CD8-positive, alpha-beta memory T cell (primary cell): ENCODE data around the gene MRPL39. TPM values are rescaled to one million over a fixed set of nuclear protein-coding genes. Genes with fewer than 3 reads are reported as not detected.

ENCODE experiments used
- CTCF ChIA-PET: fragments of 350-600 bp; sonication (Branson Sonifier 250); formaldehyde crosslinking; loops from one replicate; lab custom pipeline; 2021; ENCODE audit warnings: antibody characterized with exemption; lab: Charles Lee
- POLR2A ChIA-PET: fragments of 350-600 bp; sonication (Branson Sonifier 250); formaldehyde crosslinking; loops from one replicate; lab custom pipeline; 2021; ENCODE audit warnings: antibody characterized with exemption; lab: Charles Lee
- DNase-seq, 5 donors: peaks; one replicate each; pipeline versions ENCODE4 v3.0.0 to v3.0.0-alpha.2; 2020 to 2022; ENCODE audit warnings: mixed read lengths in 1 of 5
- H3K27ac ChIP-seq: one replicate; pipeline ENCODE4 v1.7.0; 2013; ENCODE audit warnings: low read depth, mild to moderate bottlenecking, low read length, moderate library complexity
- H3K27me3 ChIP-seq: 2 replicates; pipeline ENCODE4 v1.7.0; 2013; ENCODE audit warnings: low read length, mild to moderate bottlenecking; ENCODE audit not compliant: insufficient read depth, poor library complexity, severe bottlenecking
- H3K36me3 ChIP-seq: 2 replicates; pipeline ENCODE4 v1.7.0; 2013; ENCODE audit warnings: mild to moderate bottlenecking, low read length, moderate library complexity; ENCODE audit not compliant: insufficient read depth
- H3K4me1 ChIP-seq: 2 replicates; pipeline ENCODE4 v1.7.0; 2013; ENCODE audit warnings: mild to moderate bottlenecking, low read length, moderate library complexity; ENCODE audit not compliant: insufficient read depth
- H3K4me3 ChIP-seq: 2 replicates; pipeline ENCODE4 v1.7.0; 2013; ENCODE audit warnings: mild to moderate bottlenecking, low read length
- H3K9me3 ChIP-seq: 2 replicates; pipeline ENCODE4 v1.7.0; 2013; ENCODE audit warnings: mild to moderate bottlenecking, low read length
- H3K27ac Mint-ChIP-seq, 8 donors: one replicate each; pipeline ENCODE4 v1.8.0; 2020 to 2021; ENCODE audit warnings: mixed read lengths in 8 of 8, mild to moderate bottlenecking in 6 of 8, inconsistent platforms in 3 of 8, moderate library complexity in 3 of 8
- H3K27me3 Mint-ChIP-seq, 2 donors: one replicate each; pipeline ENCODE4 v1.8.0; 2020 to 2021; ENCODE audit warnings: mixed read lengths in 2 of 2, mild to moderate bottlenecking in 1 of 2, moderate library complexity in 1 of 2
- H3K36me3 Mint-ChIP-seq, 3 donors: one replicate each; pipeline ENCODE4 v1.8.0; 2020 to 2021; ENCODE audit warnings: mixed read lengths in 3 of 3, inconsistent platforms in 1 of 3, mild to moderate bottlenecking in 1 of 3
- H3K4me1 Mint-ChIP-seq, 3 donors: one replicate each; pipeline ENCODE4 v1.8.0; 2020 to 2021; ENCODE audit warnings: mixed read lengths in 3 of 3, inconsistent platforms in 1 of 3, mild to moderate bottlenecking in 1 of 3
- H3K4me3 Mint-ChIP-seq, 7 donors: one replicate each; pipeline ENCODE4 v1.8.0; 2020 to 2021; ENCODE audit warnings: mixed read lengths in 7 of 7, mild to moderate bottlenecking in 6 of 7, moderate library complexity in 4 of 7, inconsistent platforms in 2 of 7
- H3K9me3 Mint-ChIP-seq, 5 donors: one replicate each; pipeline ENCODE4 v1.8.0; 2020 to 2022; ENCODE audit warnings: mixed read lengths in 5 of 5, mild to moderate bottlenecking in 3 of 5, moderate library complexity in 2 of 5, inconsistent platforms in 1 of 5
- polyA plus RNA-seq: library from polyadenylated mRNA; unstranded; fragments of 300-500 nt; fragmentation: Illumina TruSeq; gene quantifications from one replicate; pipeline ENCODE4 v1.2.3, GENCODE V29; 2021
- total RNA-seq, 2 experiments: library from RNA; stranded (reverse); gene quantifications; one replicate each; pipeline ENCODE4 v1.2.3, GENCODE V29; 2021

MRPL39 gene
- total and polyA plus RNA-seq, 3 experiments from 2014 or later: 39.3 to 85.5 (median 81.1) TPM

DNA sequence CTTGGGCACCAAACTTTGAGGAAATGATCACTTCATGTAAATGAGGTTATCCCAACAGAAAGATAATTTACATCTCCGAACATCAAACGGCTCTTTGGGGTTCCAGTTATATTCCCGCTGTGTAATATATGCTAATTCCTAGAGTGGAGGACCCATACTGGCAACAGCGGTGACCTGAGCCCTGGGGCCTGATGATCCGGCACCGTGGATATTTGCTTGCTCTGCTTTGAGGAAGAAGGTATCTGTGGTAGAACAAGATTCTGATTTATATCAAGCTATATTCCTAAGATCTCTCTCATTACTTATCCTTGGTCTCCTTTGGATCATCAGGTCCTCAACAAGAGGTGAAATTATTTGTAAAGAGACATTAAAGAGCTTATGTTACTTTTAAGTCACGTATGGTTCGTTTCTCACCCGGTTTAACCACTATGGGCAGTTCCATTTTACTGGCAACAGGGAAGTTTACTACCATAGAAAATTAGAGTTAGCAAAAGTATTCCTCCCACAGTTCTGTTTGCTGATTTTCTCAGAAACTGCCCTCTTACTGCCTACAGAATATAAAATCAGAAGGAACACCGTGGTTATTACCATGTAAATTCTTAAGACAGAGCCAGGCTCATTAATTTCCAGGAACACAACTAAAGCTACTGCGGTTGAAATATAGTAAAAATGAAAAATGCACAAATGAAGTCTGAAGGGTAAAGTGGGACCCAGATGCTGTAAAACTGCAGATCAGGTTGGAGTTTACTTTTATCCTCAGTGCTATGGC is 56.7 kb downstream of the MRPL39 start:
- Histone ChIP-seq H3K27ac (no peak overlapping the region), H3K9me3 (no peaks in the 10 kb centered on the region), H3K36me3 (no peaks in the 10 kb centered on the region), H3K27me3 (no peaks in the 10 kb centered on the region), H3K4me1 (no peaks in the 10 kb centered on the region), H3K4me3 (no peak overlapping the region)
- ChIA-PET CTCF (no interaction called here), POLR2A (no interaction called here)
- Mint-ChIP-seq H3K27ac (no peak overlapping the region), H3K4me1 (no peaks in the 10 kb centered on the region), H3K27me3 (peaks cover 0 to 1% of the 10 kb centered on the region in 2 donors), H3K36me3 (no peaks in the 10 kb centered on the region), H3K4me3 (no peak overlapping the region), H3K9me3 (no peaks in the 10 kb centered on the region)
- no peak for DNase-seq

DNA sequence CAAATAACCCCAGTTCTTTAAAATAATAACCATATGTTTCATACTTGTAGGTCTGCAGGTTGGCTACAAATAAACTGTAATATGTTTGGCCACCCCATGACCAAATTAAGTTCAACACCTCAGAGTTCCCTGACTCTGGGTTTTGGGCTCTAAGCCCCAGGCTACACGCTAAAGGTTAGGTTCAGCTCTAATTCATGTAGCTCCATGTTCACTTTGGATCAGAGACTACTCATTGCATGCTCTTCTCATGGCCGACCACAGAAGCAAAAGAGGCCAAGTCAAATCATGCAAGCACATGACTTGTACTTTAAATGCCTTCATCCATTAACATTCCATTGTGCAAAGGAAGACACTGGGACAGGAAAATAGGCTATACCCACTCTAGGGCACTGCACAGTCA is 66.2 kb downstream of the MRPL39 start:
- Histone ChIP-seq H3K4me3 (no peak overlapping the region), H3K27ac (no peak overlapping the region), H3K4me1 (no peaks in the 10 kb centered on the region), H3K27me3 (no peaks in the 10 kb centered on the region), H3K9me3 (no peaks in the 10 kb centered on the region), H3K36me3 (no peaks in the 10 kb centered on the region)
- ChIA-PET CTCF (no interaction called here), POLR2A (no interaction called here)
- Mint-ChIP-seq H3K9me3 (peaks cover 14 to 21% (median 17%) of the 10 kb centered on the region in 5 donors), H3K27ac (no peak overlapping the region), H3K4me1 (no peaks in the 10 kb centered on the region), H3K4me3 (no peak overlapping the region), H3K36me3 (peaks cover 1 to 11% (median 2%) of the 10 kb centered on the region in 3 donors), H3K27me3 (no peaks in the 10 kb centered on the region)
- DNase-seq: no peak

DNA sequence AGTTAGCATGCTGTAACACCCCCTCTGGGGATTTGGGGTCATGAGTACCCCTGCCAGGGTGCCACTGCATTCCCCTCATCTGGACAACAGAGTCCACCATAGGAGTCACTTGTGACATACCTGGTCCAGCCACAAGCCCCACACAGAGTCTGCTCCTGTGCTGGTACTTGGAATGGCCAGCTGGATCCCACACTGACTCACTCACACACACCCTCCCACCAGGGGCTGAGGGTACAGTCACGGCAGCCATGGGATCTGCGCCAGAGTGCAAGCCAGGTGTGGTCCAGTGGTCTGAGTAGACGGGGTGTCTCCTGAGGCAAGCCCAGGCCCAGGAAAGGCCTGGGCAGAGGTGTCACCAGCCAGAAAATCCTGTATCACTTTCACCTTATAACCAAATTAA is 67.7 kb downstream of the MRPL39 start:
- Mint-ChIP-seq H3K4me3 (no peak overlapping the region), H3K9me3 (peaks cover 14 to 21% (median 17%) of the 10 kb centered on the region in 5 donors), H3K36me3 (peaks cover 1 to 11% (median 2%) of the 10 kb centered on the region in 3 donors), H3K4me1 (no peaks in the 10 kb centered on the region), H3K27ac (no peak overlapping the region), H3K27me3 (no peaks in the 10 kb centered on the region)
- Histone ChIP-seq H3K4me1 (no peaks in the 10 kb centered on the region), H3K27me3 (no peaks in the 10 kb centered on the region), H3K4me3 (no peak overlapping the region), H3K9me3 (no peaks in the 10 kb centered on the region), H3K27ac (no peak overlapping the region), H3K36me3 (no peaks in the 10 kb centered on the region)
- CTCF ChIA-PET: no interaction called here
- POLR2A ChIA-PET: no interaction called here
- no peak for DNase-seq

DNA sequence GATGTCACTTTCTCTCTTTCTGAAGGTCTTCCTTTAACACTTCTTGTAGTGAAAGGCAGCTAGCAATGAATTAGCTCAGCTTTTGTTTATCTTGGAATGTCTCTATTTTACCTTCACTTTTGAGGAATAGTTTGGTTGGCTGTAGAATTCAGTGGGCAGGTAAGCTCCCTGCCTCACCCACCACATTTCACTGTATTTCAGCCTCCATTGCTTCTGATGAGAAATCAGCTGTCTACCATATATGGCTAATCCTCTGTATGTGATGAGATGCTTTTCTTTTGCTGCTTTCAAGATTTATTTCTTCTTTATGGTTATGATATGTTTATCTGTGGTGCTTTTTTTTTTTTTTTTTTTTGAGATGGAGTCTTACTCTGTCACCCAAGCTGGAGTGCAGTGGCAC is 70.1 kb downstream of the MRPL39 start:
- H3K27ac ChIP-seq: no peak overlapping the region
- H3K4me3 Mint-ChIP-seq: no peak overlapping the region
- POLR2A ChIA-PET: no interaction called here
- peaks cover 1 to 11% (median 2%) of the 10 kb centered on the region in 3 donors for H3K36me3 Mint-ChIP-seq
- no peaks in the 10 kb centered on the region for H3K27me3 ChIP-seq
- CTCF ChIA-PET: no interaction called here
- no peak overlapping the region for H3K4me3 ChIP-seq
- peaks cover 14 to 21% (median 17%) of the 10 kb centered on the region in 5 donors for H3K9me3 Mint-ChIP-seq
- no peaks in the 10 kb centered on the region for H3K27me3 Mint-ChIP-seq
- no peaks in the 10 kb centered on the region for H3K4me1 Mint-ChIP-seq
- no peaks in the 10 kb centered on the region for H3K4me1 ChIP-seq
- no peak for DNase-seq
- no peaks in the 10 kb centered on the region for H3K9me3 ChIP-seq
- no peak overlapping the region for H3K27ac Mint-ChIP-seq
- no peaks in the 10 kb centered on the region for H3K36me3 ChIP-seq

DNA sequence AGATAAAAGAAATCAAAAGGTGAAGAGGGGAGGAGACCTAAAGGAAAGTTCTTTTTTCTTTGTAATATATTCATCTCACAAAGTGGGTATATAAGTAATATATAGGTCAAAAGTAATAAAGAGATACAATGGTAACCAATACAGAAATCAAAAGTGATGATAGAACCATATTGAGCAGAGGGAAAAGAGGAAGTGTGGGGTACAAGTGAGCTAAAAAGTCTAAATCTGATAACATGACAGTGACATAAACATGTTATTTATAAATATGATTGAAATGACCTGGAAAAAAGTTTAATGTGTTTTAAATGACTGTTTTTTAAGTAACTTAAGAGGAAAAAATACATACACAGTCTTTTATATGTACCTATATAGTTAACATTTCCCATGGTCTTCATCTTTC is 70.5 kb downstream of the MRPL39 start:
- Mint-ChIP-seq H3K36me3 (peaks cover 1 to 11% (median 2%) of the 10 kb centered on the region in 3 donors), H3K9me3 (peaks cover 14 to 21% (median 17%) of the 10 kb centered on the region in 5 donors), H3K27me3 (no peaks in the 10 kb centered on the region), H3K27ac (no peak overlapping the region), H3K4me1 (no peaks in the 10 kb centered on the region), H3K4me3 (no peak overlapping the region)
- Histone ChIP-seq H3K36me3 (no peaks in the 10 kb centered on the region), H3K4me3 (no peak overlapping the region), H3K9me3 (no peaks in the 10 kb centered on the region), H3K4me1 (no peaks in the 10 kb centered on the region), H3K27ac (no peak overlapping the region), H3K27me3 (no peaks in the 10 kb centered on the region)
- ChIA-PET CTCF (no interaction called here), POLR2A (no interaction called here)
- no peak for DNase-seq

DNA sequence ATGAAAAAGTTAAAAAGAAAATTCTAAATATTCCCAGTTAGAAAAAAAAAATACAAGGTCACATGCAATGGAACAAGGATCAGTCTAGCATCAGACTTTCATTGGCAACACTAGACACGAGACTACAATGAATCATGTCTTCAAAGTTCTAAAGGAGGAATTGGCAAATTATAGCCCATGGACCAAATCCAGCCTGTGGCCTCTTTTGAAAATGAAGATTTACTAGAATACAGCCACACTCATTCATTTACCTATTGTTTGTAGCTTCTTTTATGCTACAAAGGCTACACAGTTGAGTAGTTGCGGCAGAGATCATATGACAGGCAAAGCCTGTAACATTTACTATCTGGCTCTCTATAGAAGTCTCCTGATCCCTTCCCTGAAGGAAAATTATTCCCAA is 71.4 kb downstream of the MRPL39 start:
- Histone ChIP-seq H3K27ac (no peak overlapping the region), H3K27me3 (no peaks in the 10 kb centered on the region), H3K9me3 (no peaks in the 10 kb centered on the region), H3K4me1 (no peaks in the 10 kb centered on the region), H3K4me3 (no peak overlapping the region), H3K36me3 (no peaks in the 10 kb centered on the region)
- ChIA-PET POLR2A (no interaction called here), CTCF (no interaction called here)
- Mint-ChIP-seq H3K27ac (no peak overlapping the region), H3K4me3 (no peak overlapping the region), H3K27me3 (no peaks in the 10 kb centered on the region), H3K36me3 (peaks cover 1 to 16% (median 4%) of the 10 kb centered on the region in 3 donors), H3K4me1 (no peaks in the 10 kb centered on the region), H3K9me3 (peaks cover 14 to 21% (median 17%) of the 10 kb centered on the region in 5 donors)
- DNase-seq: no peak

Other genes with a start within 250 kb of the MRPL39 start
- 1 to 10 TPM; 1.2 to 1.4 TPM for gene JAM2, start 31.8 kb upstream of the MRPL39 start, total RNA-seq
- gene JAM2, start 31.8 kb upstream of the MRPL39 start, polyA plus RNA-seq: not detected
- 100 to 1,000 TPM; 182 to 197 TPM for gene ATP5PF, start 127.4 kb upstream of the MRPL39 start, total RNA-seq
- 366 TPM for gene ATP5PF, start 127.4 kb upstream of the MRPL39 start, polyA plus RNA-seq
- gene GABPA, start 127.5 kb upstream of the MRPL39 start, total RNA-seq: 10 to 100 TPM; 25.0 to 26.8 TPM
- gene GABPA, start 127.5 kb upstream of the MRPL39 start, polyA plus RNA-seq: 17.9 TPM